Breast epithelium (tissue), 3 donors: ENCODE results near the gene TSPAN10.

Source experiments
- CTCF ChIP-seq, 3 donors: fragments of 450-650 bp; IDR thresholded peaks; one replicate each; pipeline ENCODE4 v1.5.1; 2016 to 2017; ENCODE audit warnings: antibody characterized with exemption in 3 of 3, mild to moderate bottlenecking in 3 of 3, moderate library complexity in 3 of 3
- POLR2A ChIP-seq: fragments of 450-650 bp; IDR thresholded peaks from one replicate; pipeline ENCODE4 v1.6.1; 2016; ENCODE audit warnings: antibody characterized with exemption, mild to moderate bottlenecking, moderate library complexity
- POLR2AphosphoS5 ChIP-seq, 3 donors: sonication (generic); formaldehyde crosslinking; IDR thresholded peaks; one replicate each; pipeline ENCODE4 v1.6.1; 2017; ENCODE audit warnings: antibody characterized with exemption in 3 of 3

GRCh38 chr17:81684442-81684911 is 47.5 kb downstream of the TSPAN10 start:
- TF ChIP-seq CTCF (IDR thresholded peaks at IDR 0.05) (no peak), POLR2A (no peak), POLR2AphosphoS5 (IDR thresholded peaks at IDR 0.05) (no peak)
